MM.1S (cell line): ENCODE data around the gene PRKCH.

ENCODE experiments used
- DNase-seq: peaks from one replicate; pipeline ENCODE4 v3.0.0-alpha.2; 2015
- H2AFZ ChIP-seq: fragments of 300-600 bp; sonication (generic); 2 replicates; pipeline ENCODE4 v1.6.0; 2016; ENCODE audit warnings: antibody characterized with exemption, low read length
- H3F3A ChIP-seq: fragments of 300-600 bp; sonication (generic); 2 replicates; pipeline ENCODE4 v1.6.1; 2016; ENCODE audit warnings: mild to moderate bottlenecking, antibody characterized with exemption, low read length, moderate library complexity, mixed read lengths; ENCODE audit not compliant: insufficient read depth
- H3K27ac ChIP-seq: fragments of 300-600 bp; sonication (generic); 2 replicates; pipeline ENCODE4 v1.5.1; 2016; ENCODE audit warnings: mild to moderate bottlenecking, low read length
- H3K27me3 ChIP-seq: fragments of 300-600 bp; sonication (generic); replicated peaks from 2 replicates; pipeline ENCODE4 v1.6.0; 2016; ENCODE audit warnings: low read length; ENCODE audit not compliant: insufficient read depth
- H3K36me3 ChIP-seq: fragments of 300-600 bp; sonication (generic); replicated peaks from 2 replicates; pipeline ENCODE4 v1.6.1; 2016; ENCODE audit warnings: mild to moderate bottlenecking, low read length, mixed read lengths; ENCODE audit not compliant: insufficient read depth
- H3K4me1 ChIP-seq: fragments of 300-600 bp; sonication (generic); 2 replicates; pipeline ENCODE4 v1.6.1; 2016; ENCODE audit warnings: low read length, mixed read lengths
- H3K4me2 ChIP-seq: fragments of 300-600 bp; sonication (generic); 2 replicates; pipeline ENCODE4 v1.6.0; 2016; ENCODE audit warnings: low read depth, low read length
- H3K4me3 ChIP-seq: fragments of 300-600 bp; sonication (generic); 2 replicates; pipeline ENCODE4 v1.5.1; 2016; ENCODE audit warnings: low read length, mixed read lengths
- H3K79me2 ChIP-seq: fragments of 300-600 bp; sonication (generic); 2 replicates; pipeline ENCODE4 v1.6.1; 2016; ENCODE audit warnings: mixed run types, low read length, mixed read lengths
- H3K9ac ChIP-seq: fragments of 300-600 bp; sonication (generic); 2 replicates; pipeline ENCODE4 v1.6.1; 2016; ENCODE audit warnings: low read length, mixed read lengths
- H3K9me2 ChIP-seq: fragments of 300-600 bp; sonication (generic); replicated peaks from 2 replicates; pipeline ENCODE4 v1.6.1; 2016; ENCODE audit warnings: mild to moderate bottlenecking, low read length, mixed read lengths; ENCODE audit not compliant: insufficient read depth
- H3K9me3 ChIP-seq: fragments of 300-600 bp; sonication (generic); replicated peaks from 2 replicates; pipeline ENCODE4 v1.6.1; 2016; ENCODE audit warnings: mild to moderate bottlenecking, low read length, mixed read lengths; ENCODE audit not compliant: insufficient read depth
- H4K20me1 ChIP-seq: fragments of 300-600 bp; sonication (generic); 2 replicates; pipeline ENCODE4 v1.6.1; 2016; ENCODE audit warnings: mild to moderate bottlenecking, low read length, moderate library complexity, mixed read lengths; ENCODE audit not compliant: insufficient read depth
- CTCF ChIP-seq: fragments of 300-600 bp; sonication (generic); IDR thresholded peaks from 2 replicates; pipeline ENCODE4 v1.5.1; 2016; ENCODE audit warnings: antibody characterized with exemption, low read length, mixed read lengths
- EZH2 ChIP-seq: fragments of 300-600 bp; sonication (generic); optimal IDR thresholded peaks from 2 replicates; pipeline ENCODE3; 2017; ENCODE audit warnings: low read depth, mild to moderate bottlenecking, antibody characterized with exemption, low read length, mixed read lengths
- EZH2phosphoT487 ChIP-seq: fragments of 300-600 bp; sonication (generic); IDR thresholded peaks from 2 replicates; pipeline ENCODE4 v1.6.1; 2018; ENCODE audit warnings: antibody characterized with exemption, low read length

Gene PRKCH

GRCh38 chr14:61578745-61579144 is 257.4 kb downstream of the PRKCH start:
- Histone ChIP-seq H3K9ac (no peak overlapping the region), H3K9me3 (no peaks in the 10 kb centered on the region), H3K4me1 (no peaks in the 10 kb centered on the region), H3F3A (no peaks in the 10 kb centered on the region), H3K27ac (no peak overlapping the region), H2AFZ (no peak overlapping the region), H3K4me3 (no peak overlapping the region), H3K27me3 (no peaks in the 10 kb centered on the region), H4K20me1 (no peaks in the 10 kb centered on the region), H3K4me2 (no peak overlapping the region), H3K79me2 (no peaks in the 10 kb centered on the region), H3K9me2 (no peaks in the 10 kb centered on the region), H3K36me3 (no peaks in the 10 kb centered on the region)
- no peak for TF ChIP-seq EZH2phosphoT487
- TF ChIP-seq EZH2: no peak
- no peak for TF ChIP-seq CTCF
- no peak for DNase-seq

- Histone ChIP-seq H4K20me1 (no peaks in the 10 kb centered on the region), H3K9me2 (no peaks in the 10 kb centered on the region), H3K4me2 (no peak overlapping the region), H3K4me1 (no peaks in the 10 kb centered on the region), H3K79me2 (no peaks in the 10 kb centered on the region), H3K36me3 (no peaks in the 10 kb centered on the region), H3K9me3 (no peaks in the 10 kb centered on the region), H3K4me3 (no peak overlapping the region), H3F3A (no peaks in the 10 kb centered on the region), H3K9ac (no peak overlapping the region), H2AFZ (no peak overlapping the region), H3K27me3 (no peaks in the 10 kb centered on the region), H3K27ac (no peak overlapping the region)
- DNase-seq: no peak
- TF ChIP-seq EZH2 (no peak), EZH2phosphoT487 (no peak), CTCF (no peak)
These were observed 260.0 kb downstream of the PRKCH start for GRCh38 chr14:61581340-61581739.

DNA sequence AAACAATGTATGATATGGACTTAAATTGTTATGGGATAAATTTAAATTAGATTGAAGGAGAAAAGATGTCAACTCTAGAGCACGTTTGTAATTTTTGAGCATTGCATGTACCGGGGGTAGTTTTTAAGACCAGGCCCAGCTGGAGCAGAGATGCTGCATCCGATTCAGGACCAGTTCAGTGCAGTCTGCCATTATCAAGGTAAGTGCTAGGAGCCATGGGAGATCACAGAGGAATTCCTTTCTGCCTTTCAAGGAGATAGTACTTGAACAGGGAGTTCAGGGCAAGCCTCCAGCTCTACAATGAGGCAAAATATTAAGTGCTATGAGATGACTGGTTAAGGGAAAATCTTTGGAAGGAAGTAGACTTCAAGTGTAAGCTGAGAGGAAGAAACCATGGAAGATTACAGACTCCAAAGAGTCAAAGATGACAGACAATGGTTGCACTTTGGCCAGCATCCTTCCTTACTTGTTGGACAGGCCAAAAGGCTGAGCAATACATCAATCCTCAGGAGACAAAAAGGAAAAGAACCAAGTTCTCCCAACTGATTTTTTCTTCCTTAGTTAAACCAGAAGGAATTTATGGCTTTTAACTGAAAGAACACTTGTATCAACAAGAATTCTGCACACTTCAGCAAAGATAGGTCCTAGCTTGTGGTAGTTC is 260.7 kb downstream of the PRKCH start:
- Histone ChIP-seq H3K27ac (no peak overlapping the region), H3K9ac (no peak overlapping the region)
- TF ChIP-seq CTCF (no peak), EZH2 (no peak), EZH2phosphoT487 (no peak)

More for the DNA sequence above, 260.7 kb downstream of the PRKCH start:
- H3K36me3 ChIP-seq: no peaks in the 10 kb centered on the region
- no peaks in the 10 kb centered on the region for H3K4me1 ChIP-seq
- H3K27me3 ChIP-seq: no peaks in the 10 kb centered on the region
- no peaks in the 10 kb centered on the region for H3K79me2 ChIP-seq
- no peaks in the 10 kb centered on the region for H4K20me1 ChIP-seq
- H3K9me3 ChIP-seq: no peaks in the 10 kb centered on the region
- H3K4me2 ChIP-seq: no peak overlapping the region
- no peaks in the 10 kb centered on the region for H3F3A ChIP-seq
- no peak overlapping the region for H2AFZ ChIP-seq
- H3K9me2 ChIP-seq: no peaks in the 10 kb centered on the region
- no peak for DNase-seq
- no peak overlapping the region for H3K4me3 ChIP-seq
